GM23338 (cell line): ENCODE data around the gene ITGA4.

Experiments used
- CTCF ChIP-seq, 2 experiments: fragments of 200-600 bp in 1 of 2; sonication (generic) in 1 of 2; conservative IDR thresholded peaks; 2 replicates each; pipeline versions ENCODE4 v1.5.1 to v1.6.1; 2016 to 2017; ENCODE audit warnings: antibody characterized with exemption in 2 of 2, low read depth in 2 of 2, mild to moderate bottlenecking in 2 of 2, moderate library complexity in 1 of 2
- EZH2 ChIP-seq: fragments of 200-600 bp; sonication (generic); IDR thresholded peaks from one replicate; pipeline ENCODE4 v1.8.0; 2017; ENCODE audit warnings: antibody characterized with exemption, mild to moderate bottlenecking, low read depth; ENCODE audit not compliant: unreplicated experiment
- EZH2phosphoT487 ChIP-seq: fragments of 200-600 bp; sonication (generic); IDR thresholded peaks from one replicate; pipeline ENCODE4 v1.8.1; 2018; ENCODE audit warnings: antibody characterized with exemption; ENCODE audit not compliant: unreplicated experiment
- JUNB ChIP-seq: IDR thresholded peaks from one replicate; pipeline ENCODE4 v1.6.1; 2016; ENCODE audit warnings: antibody characterized with exemption; ENCODE audit not compliant: unreplicated experiment
- NANOG ChIP-seq: IDR thresholded peaks from 2 replicates; pipeline ENCODE4 v1.6.1; 2016; ENCODE audit warnings: antibody characterized with exemption, borderline replicate concordance
- POLR2AphosphoS5 ChIP-seq: IDR thresholded peaks from 2 replicates; pipeline ENCODE4 v1.6.1; 2016; ENCODE audit warnings: antibody characterized with exemption, low read depth
- REST ChIP-seq: IDR thresholded peaks from one replicate; pipeline ENCODE4 v1.6.1; 2018; ENCODE audit warnings: antibody characterized with exemption; ENCODE audit not compliant: unreplicated experiment
- STAT1 ChIP-seq: IDR thresholded peaks from one replicate; pipeline ENCODE4 v1.6.1; 2016; ENCODE audit warnings: antibody characterized with exemption; ENCODE audit not compliant: unreplicated experiment
- ZNF114 ChIP-seq: fragments of 250-450 bp; sonication (Bioruptor Pico); IDR thresholded peaks from 2 replicates; pipeline ENCODE4 v1.5.0; 2020; ENCODE audit warnings: mild to moderate bottlenecking, moderate library complexity
- ZNF331 ChIP-seq: fragments of 250-450 bp; sonication (Bioruptor Pico); IDR thresholded peaks from 2 replicates; pipeline ENCODE4 v1.5.0; 2020; ENCODE audit warnings: low read depth, mild to moderate bottlenecking, moderate library complexity

GRCh38 chr2:181421464-181421863 lies 35.7 kb upstream of the ITGA4 start:
- TF ChIP-seq CTCF (conservative IDR thresholded peaks at IDR 0.05; ENCODE audit: low read depth in 2 of 2) = no peak
- TF ChIP-seq REST = no peak
- no peak for TF ChIP-seq NANOG
- no peak for TF ChIP-seq STAT1
- TF ChIP-seq EZH2 = no peak
- TF ChIP-seq POLR2AphosphoS5 = no peak
- no peak for TF ChIP-seq EZH2phosphoT487
- no peak for TF ChIP-seq JUNB
- TF ChIP-seq ZNF114 (CRISPR knock-in tag) = no peak
- TF ChIP-seq ZNF331 = no peak
